HG03159 (cell line): Measurements from ENCODE around the gene ZBTB8A.
"Not testable (repeated sequence)": the region's sequence is repeated elsewhere in the genome, so short reads cannot be mapped to it uniquely, and the experiment has no call there.

Source experiments
- ATAC-seq: cut with Tn5 transposase; IDR thresholded peaks from one replicate; pipeline ENCODE4 v1.9.1; 2021; ENCODE audit warnings: mild to moderate bottlenecking, moderate library complexity; ENCODE audit not compliant: unreplicated experiment

ZBTB8A gene

GRCh38 chr1:32536117-32536516 lies 3.1 kb upstream of the ZBTB8A start:
- ATAC-seq: no peak

GRCh38 chr1:32536764-32537163 lies 2.5 kb upstream of the ZBTB8A start:
- no peak for ATAC-seq

DNA sequence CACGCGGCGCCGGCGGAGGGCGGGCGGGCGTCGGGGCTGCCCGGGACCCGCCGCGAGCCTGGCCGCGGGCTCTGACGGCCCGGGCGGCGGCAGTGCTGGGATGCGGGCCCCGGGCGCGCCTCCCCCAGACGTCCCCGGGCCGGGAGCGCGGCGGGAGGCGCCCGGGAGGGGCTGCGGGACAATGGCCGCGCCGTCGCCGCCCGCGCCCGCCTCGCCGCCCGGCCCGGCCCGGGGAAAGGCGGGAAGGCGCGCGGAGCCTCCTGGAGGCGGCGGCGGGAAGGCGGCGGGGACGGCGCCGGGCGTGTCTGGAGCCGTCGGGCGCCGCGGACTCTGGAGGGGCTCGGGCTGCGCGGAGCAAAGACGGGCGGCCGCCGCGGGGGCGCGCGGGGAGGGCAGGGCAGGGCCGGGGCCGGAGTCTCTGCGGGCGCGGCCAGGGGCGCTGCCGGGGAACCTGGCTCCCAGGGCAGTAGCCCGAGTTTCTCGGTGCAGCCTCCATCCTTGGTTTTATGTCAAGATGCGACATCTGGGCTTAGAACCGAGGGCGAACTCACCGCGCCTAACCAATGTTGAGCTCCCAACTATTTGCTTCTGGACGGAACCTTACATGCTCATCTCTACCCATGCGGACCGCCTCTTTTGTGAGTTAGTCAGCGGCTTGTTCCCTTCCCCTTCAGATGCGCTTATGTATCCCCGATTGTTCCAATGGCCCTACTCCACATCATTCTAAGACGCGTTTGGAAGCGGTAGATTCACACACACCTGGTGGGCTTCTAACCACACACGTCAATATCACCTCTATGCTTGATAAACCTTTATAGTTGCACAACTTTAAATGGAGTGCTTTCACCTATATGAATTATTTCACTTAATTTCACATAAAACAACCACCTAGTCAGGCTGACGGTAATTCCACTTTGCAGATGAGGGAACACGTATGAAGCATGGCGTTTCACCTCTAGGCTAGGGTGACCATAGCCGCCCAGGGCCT lies 651 bp downstream of the ZBTB8A start:
- ATAC-seq: no peak

DNA sequence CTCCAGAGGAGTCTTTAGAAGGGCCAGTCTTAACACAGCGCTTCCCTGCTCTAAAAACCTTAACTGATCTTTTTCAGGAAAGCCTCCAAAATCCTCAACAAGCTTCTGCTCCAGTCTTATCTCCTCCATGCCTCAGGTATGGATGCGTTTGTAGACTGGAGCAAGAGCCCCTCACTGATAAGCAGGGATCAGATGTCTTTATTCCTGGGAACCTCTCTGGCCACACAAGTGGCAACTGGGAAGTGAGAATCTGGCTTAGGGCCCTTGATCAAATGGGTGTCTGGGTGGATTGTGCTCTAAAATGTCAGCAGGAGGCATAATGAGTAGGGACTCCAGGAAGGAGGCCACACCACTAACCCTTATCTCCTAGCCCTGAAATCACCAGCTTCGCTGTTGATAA lies 1.4 kb downstream of the ZBTB8A start:
- no peak for ATAC-seq

- ATAC-seq: no peak
Measured at GRCh38 chr1:32541064-32541566, 1.9 kb downstream of the ZBTB8A start.

DNA sequence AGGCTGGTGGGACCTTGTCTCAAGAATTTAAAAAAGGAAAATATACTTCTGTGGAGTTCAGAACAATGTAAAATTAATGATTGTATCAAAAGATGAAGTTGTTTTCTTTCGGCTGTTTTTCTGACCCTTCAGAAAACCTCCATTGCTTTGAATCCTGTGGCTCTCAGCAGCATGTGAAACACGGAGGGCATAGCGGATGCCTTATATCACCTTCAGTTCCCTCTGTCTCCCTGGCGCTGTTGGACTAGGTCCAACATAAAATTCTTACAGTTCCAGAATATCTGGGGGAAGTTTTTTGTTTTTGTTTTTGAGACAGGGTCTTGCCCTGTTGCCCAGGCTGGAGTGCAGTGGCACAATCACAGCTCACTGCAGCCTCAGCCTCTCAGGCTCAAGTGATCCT lies 7.4 kb downstream of the ZBTB8A start:
- ATAC-seq: no peak

DNA sequence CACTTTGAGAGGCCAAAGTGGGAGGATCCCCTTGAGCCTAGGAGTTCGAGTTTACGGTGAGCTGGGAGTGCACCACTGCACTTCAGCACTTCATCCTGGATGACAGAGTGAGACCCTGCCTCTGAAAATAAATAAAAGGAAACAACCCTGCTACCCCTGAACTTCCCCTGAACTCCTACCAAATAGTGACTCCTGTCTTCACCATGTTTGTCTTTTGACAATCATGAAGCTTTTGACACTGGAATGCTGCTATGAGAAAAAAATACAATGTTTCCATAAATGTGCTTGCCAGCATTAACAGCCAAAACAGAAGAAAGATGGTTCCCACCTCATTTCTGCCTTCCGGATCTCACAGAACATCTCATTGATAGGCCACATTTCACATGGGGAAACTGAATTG lies 10.4 kb downstream of the ZBTB8A start:
- ATAC-seq: no peak

DNA sequence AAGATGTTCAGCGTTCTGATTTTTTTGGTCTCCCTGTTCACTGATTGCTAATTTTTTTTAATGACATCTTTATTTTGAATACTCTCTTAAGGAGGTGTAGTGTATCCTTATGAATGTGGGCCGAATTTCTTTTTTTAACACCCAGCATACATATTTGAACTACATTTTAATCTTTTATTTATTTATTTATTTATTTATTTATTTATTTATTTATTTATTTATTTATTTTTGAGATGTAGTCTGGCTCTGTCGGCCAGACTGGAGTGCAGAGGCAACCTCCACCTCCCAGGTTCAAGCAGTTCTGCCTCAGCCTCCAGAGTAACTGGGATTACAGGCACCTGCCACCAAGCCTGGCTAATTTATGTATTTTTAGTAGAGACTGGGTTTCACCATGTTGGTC lies 15.1 kb downstream of the ZBTB8A start:
- ATAC-seq: no peak

- not testable (repeated sequence) for ATAC-seq
Measured at GRCh38 chr1:32557035-32557434, 17.8 kb downstream of the ZBTB8A start.

GRCh38 chr1:32557812-32558211 lies 18.6 kb downstream of the ZBTB8A start:
- no peak for ATAC-seq

DNA sequence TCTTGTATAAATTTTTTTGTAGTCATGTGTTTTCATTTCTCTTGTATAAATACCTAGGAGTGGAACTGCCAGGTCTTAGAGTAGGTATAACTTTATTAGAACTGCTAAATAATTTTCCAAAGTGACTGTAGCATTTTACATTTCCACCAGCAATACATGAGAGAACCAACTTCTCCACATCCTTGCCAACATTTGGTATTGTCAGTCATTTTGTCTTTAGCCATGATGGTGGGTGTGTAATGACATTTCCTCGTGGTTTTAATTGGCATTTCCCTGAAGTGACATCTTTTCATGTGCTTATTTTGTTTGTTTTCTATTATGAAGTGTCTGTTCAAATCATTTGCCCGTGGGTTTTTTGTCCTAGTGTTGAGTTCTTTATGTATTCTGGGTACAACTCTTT lies 29.7 kb downstream of the ZBTB8A start:
- no peak for ATAC-seq

- no peak for ATAC-seq
Measured at GRCh38 chr1:32580348-32581017, 41.3 kb downstream of the ZBTB8A start.

- no peak for ATAC-seq
Measured at GRCh38 chr1:32592943-32593342, 53.7 kb downstream of the ZBTB8A start.

DNA sequence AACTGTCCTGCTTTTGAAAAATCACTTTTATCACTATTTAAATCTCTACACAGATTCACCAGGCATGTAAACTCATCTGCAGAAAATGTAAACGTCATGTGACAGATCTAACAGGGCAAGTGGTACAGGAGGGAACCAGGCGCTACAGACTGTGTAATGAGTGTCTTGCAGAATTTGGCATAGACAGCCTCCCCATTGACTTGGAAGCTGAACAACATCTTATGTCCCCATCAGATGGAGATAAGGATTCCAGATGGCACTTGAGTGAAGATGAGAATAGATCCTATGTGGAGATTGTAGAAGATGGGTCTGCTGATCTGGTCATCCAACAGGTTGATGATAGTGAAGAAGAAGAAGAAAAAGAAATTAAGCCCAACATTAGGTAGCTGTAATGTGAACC lies 60.8 kb downstream of the ZBTB8A start:
- ATAC-seq: no peak

GRCh38 chr1:32605711-32606424 lies 66.6 kb downstream of the ZBTB8A start:
- no peak for ATAC-seq

DNA sequence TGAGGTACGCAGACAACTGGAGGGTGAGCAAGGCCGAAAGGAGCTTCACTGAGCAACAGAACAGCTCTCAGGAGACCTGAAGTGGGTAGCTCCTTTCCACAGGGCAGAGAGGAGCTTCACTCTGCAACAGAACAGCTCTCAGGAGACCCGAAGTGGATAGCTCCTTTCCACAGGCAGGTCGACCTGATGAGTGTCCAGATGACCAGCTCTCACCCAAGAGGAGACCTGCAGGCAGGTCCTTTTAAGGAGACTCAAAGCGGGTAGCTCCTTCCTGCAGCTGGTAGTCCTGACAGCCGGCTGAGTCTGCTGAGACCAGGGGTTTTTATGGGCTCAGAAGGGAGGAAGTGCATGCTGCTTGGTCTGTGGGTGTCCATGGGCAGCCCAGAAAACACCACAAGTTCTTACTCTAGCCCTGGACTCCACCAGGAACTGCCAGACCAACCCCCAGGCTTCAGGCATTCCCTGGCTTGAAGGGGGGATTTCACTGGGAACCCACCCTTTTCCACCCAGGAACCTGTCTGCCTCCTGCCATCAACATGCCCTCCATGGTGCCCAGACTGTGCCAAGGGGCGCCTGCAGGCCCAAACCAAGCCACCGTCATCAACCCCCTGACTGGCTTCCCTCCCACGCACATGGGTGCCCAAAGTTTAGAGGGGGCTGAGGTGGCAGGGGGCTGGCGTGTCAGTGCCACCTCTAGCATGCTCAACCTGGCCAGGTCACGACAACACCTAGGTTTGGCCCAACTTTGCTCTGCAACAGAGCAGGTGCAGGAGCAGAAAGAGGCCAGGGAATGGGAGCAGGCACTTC lies 67.5 kb downstream of the ZBTB8A start:
- ATAC-seq: no peak

- no peak for ATAC-seq
Measured at GRCh38 chr1:32609180-32609579, 70.0 kb downstream of the ZBTB8A start.

GRCh38 chr1:32611859-32612188 lies 72.6 kb downstream of the ZBTB8A start:
- no peak for ATAC-seq

GRCh38 chr1:32612189-32612881 lies 73.1 kb downstream of the ZBTB8A start:
- peak; percentile 73 for ATAC-seq

GRCh38 chr1:32613472-32613871 lies 74.2 kb downstream of the ZBTB8A start:
- no peak for ATAC-seq
